GM21737 (cell line): ENCODE data around the gene F13A1.

ENCODE experiments used
- ATAC-seq: cut with Tn5 transposase; IDR thresholded peaks from one replicate; pipeline ENCODE4 v1.9.1; 2021; ENCODE audit warnings: mild to moderate bottlenecking, moderate library complexity; ENCODE audit not compliant: unreplicated experiment

F13A1 gene

GRCh38 chr6:6105472-6106036 is 214.9 kb downstream of the F13A1 start:
- no peak for ATAC-seq
